Measurements from ENCODE around the gene CDC25C.

The CDC25C gene

GRCh38 chr5:138275379-138275782, 56.2 kb downstream of the CDC25C start:
- no peak overlapping the region for H3K4me3 ChIP-seq (ENCODE audit: severe bottlenecking)
- no peak for ATAC-seq (ENCODE audit: low read depth)
- no peak for TF ChIP-seq CTCF (IDR thresholded peaks at IDR 0.05; ENCODE audit: poor library complexity, severe bottlenecking)
- H3K36me3 ChIP-seq (ENCODE audit: low read depth) = no peaks in the 10 kb centered on the region
- peaks cover 13% of the 10 kb centered on the region for H3K27me3 ChIP-seq (ENCODE audit: insufficient read depth, poor library complexity, severe bottlenecking)
- DNase-seq (ENCODE audit: low spot score) = no peak
- no peaks in the 10 kb centered on the region for H3K9me3 ChIP-seq (ENCODE audit: severe bottlenecking)
- H3K27ac ChIP-seq (ENCODE audit: poor library complexity, severe bottlenecking) = no peak overlapping the region
- H3K4me1 ChIP-seq (ENCODE audit: insufficient read depth, poor library complexity, severe bottlenecking) = no peaks in the 10 kb centered on the region

DNA sequence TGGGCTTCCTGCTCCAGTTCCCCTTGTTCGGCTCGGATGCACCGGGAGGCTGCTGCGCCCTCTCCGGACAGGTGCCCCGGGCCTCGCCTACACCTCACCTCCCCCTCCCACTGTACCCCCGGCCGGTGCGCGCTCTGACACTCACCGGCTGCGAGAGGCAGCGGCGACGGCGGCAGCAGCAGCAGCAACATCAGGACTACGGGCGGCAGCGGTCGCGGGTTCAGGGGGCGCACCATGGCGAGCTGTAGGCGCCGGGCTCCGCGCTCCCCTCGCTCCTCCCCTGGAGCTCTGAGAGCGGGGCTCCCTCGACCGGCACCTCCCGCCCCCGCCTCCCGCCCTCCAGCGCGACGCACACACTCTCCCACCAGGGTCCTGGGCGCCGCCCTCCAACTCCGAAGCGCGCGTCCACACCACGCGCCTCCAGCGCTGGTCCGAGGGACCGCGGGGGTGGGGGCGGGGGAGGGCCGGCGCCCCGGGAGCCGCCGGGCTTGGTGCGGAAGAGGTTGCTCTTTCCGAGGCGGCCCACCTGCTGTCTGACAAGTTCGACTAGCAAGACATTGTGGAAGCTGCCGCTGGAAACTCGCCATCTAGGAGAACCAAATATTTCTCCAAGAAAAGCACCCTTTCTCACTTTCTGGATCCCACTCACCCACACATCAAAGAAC, 57.3 kb downstream of the CDC25C start, which contains the start of gene GFRA3:
GFRA3 (minus strand) TSS at position 433 of the 665 bp plus-strand sequence; CDS start at position 236, 197 bp downstream.
- ATAC-seq (ENCODE audit: low read depth) = peak; percentile 63
- no peak for TF ChIP-seq CTCF (IDR thresholded peaks at IDR 0.05; ENCODE audit: poor library complexity, severe bottlenecking)
- Histone ChIP-seq H3K36me3 (ENCODE audit: low read depth) (no peaks in the 10 kb centered on the region), H3K4me1 (ENCODE audit: insufficient read depth, poor library complexity, severe bottlenecking) (no peaks in the 10 kb centered on the region), H3K4me3 (ENCODE audit: severe bottlenecking) (peak within 1 kb of the TSS; percentile 12), H3K27me3 (ENCODE audit: insufficient read depth, poor library complexity, severe bottlenecking) (peaks cover 13% of the 10 kb centered on the region), H3K9me3 (ENCODE audit: severe bottlenecking) (no peaks in the 10 kb centered on the region), H3K27ac (ENCODE audit: poor library complexity, severe bottlenecking) (no peak within 1 kb of the TSS)
- no peak for DNase-seq (ENCODE audit: low spot score)

GRCh38 chr5:138273834-138274188, 57.8 kb downstream of the CDC25C start:
- H3K27ac ChIP-seq (ENCODE audit: poor library complexity, severe bottlenecking) = no peak overlapping the region
- no peak overlapping the region for H3K4me3 ChIP-seq (ENCODE audit: severe bottlenecking)
- no peaks in the 10 kb centered on the region for H3K4me1 ChIP-seq (ENCODE audit: insufficient read depth, poor library complexity, severe bottlenecking)
- peaks cover 13% of the 10 kb centered on the region for H3K27me3 ChIP-seq (ENCODE audit: insufficient read depth, poor library complexity, severe bottlenecking)
- TF ChIP-seq CTCF (IDR thresholded peaks at IDR 0.05; ENCODE audit: poor library complexity, severe bottlenecking) = no peak
- H3K9me3 ChIP-seq (ENCODE audit: severe bottlenecking) = no peaks in the 10 kb centered on the region
- H3K36me3 ChIP-seq (ENCODE audit: low read depth) = no peaks in the 10 kb centered on the region
- ATAC-seq (ENCODE audit: low read depth) (no peak), DNase-seq (ENCODE audit: low spot score) (no peak)

DNA sequence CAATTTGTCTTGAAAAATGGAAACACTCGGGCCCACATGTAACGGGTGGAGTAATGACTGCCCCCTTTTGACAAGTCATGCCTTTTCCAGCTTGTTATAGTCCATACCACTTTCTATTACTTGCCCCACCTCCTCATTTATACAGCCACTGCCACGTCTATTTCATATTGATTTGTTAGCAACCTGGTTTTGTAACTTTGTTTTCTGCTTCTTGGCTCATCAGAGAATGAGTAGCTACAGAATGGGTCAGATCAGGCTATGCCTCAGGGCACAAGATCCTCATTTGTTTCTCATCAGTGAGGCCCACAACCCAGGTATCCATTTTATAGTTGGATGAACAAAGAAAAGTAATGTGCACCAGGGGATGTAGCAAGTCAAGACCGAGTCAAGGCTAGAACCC, 58.9 kb downstream of the CDC25C start:
- ATAC-seq (ENCODE audit: low read depth) (no peak), DNase-seq (ENCODE audit: low spot score) (no peak)
- Histone ChIP-seq H3K9me3 (ENCODE audit: severe bottlenecking) (no peaks in the 10 kb centered on the region), H3K36me3 (ENCODE audit: low read depth) (no peaks in the 10 kb centered on the region), H3K4me1 (ENCODE audit: insufficient read depth, poor library complexity, severe bottlenecking) (no peaks in the 10 kb centered on the region), H3K4me3 (ENCODE audit: severe bottlenecking) (no peak overlapping the region), H3K27ac (ENCODE audit: poor library complexity, severe bottlenecking) (no peak overlapping the region), H3K27me3 (ENCODE audit: insufficient read depth, poor library complexity, severe bottlenecking) (peaks cover 13% of the 10 kb centered on the region)
- no peak for TF ChIP-seq CTCF (IDR thresholded peaks at IDR 0.05; ENCODE audit: poor library complexity, severe bottlenecking)

GRCh38 chr5:138271281-138271680, 60.3 kb downstream of the CDC25C start:
- Histone ChIP-seq H3K27ac (ENCODE audit: poor library complexity, severe bottlenecking) (no peak overlapping the region), H3K4me1 (ENCODE audit: insufficient read depth, poor library complexity, severe bottlenecking) (no peaks in the 10 kb centered on the region), H3K4me3 (ENCODE audit: severe bottlenecking) (no peak overlapping the region), H3K27me3 (ENCODE audit: insufficient read depth, poor library complexity, severe bottlenecking) (peaks cover 13% of the 10 kb centered on the region), H3K36me3 (ENCODE audit: low read depth) (no peaks in the 10 kb centered on the region), H3K9me3 (ENCODE audit: severe bottlenecking) (no peaks in the 10 kb centered on the region)
- DNase-seq (ENCODE audit: low spot score) = no peak
- no peak for ATAC-seq (ENCODE audit: low read depth)
- TF ChIP-seq CTCF (IDR thresholded peaks at IDR 0.05; ENCODE audit: poor library complexity, severe bottlenecking) = no peak
